Glutamatergic neuron (in vitro differentiated cells): ENCODE results near the gene TANGO2. TPM values are rescaled to one million over a fixed set of nuclear protein-coding genes. Genes with fewer than 3 reads are reported as not detected.

Source experiments
- DNase-seq: peaks from one replicate; pipeline ENCODE4 v3.0.0; 2022
- H3K27ac Mint-ChIP-seq: one replicate; pipeline ENCODE4 v1.8.0; 2020; ENCODE audit warnings: mild to moderate bottlenecking, mixed read lengths, inconsistent platforms; ENCODE audit not compliant: unreplicated experiment
- H3K27me3 Mint-ChIP-seq: one replicate; pipeline ENCODE4 v1.8.0; 2020; ENCODE audit warnings: mild to moderate bottlenecking, moderate library complexity, mixed read lengths, inconsistent platforms; ENCODE audit not compliant: unreplicated experiment
- H3K36me3 Mint-ChIP-seq: one replicate; pipeline ENCODE4 v1.8.0; 2020; ENCODE audit warnings: mild to moderate bottlenecking, mixed read lengths, inconsistent platforms; ENCODE audit not compliant: unreplicated experiment
- H3K4me1 Mint-ChIP-seq: one replicate; pipeline ENCODE4 v1.8.0; 2020; ENCODE audit warnings: mild to moderate bottlenecking, low read depth, mixed read lengths, inconsistent platforms; ENCODE audit not compliant: unreplicated experiment
- H3K4me3 Mint-ChIP-seq: one replicate; pipeline ENCODE4 v1.8.0; 2020; ENCODE audit warnings: mild to moderate bottlenecking, mixed read lengths, inconsistent platforms; ENCODE audit not compliant: unreplicated experiment
- H3K9me3 Mint-ChIP-seq: one replicate; pipeline ENCODE4 v1.8.0; 2020; ENCODE audit warnings: mild to moderate bottlenecking, moderate library complexity, mixed read lengths, inconsistent platforms; ENCODE audit not compliant: unreplicated experiment
- total RNA-seq: library from RNA; stranded (reverse); fragmentation: NEBNext Ultra II Directional; extraction: Animal tissue kit (Norgen Biotek cat#: 25700); gene quantifications from one replicate; pipeline ENCODE4 v1.2.1, GENCODE V29; 2021; ENCODE audit not compliant: unreplicated experiment
- TF ChIP-seq, protein P1 (sequence below): fragments of 200-600 bp; sonication (generic); IDR thresholded peaks from one replicate; pipeline ENCODE4 v1.5.0; 2021; ENCODE audit not compliant: partially characterized antibody, unreplicated experiment

TANGO2 gene
- total RNA-seq, 1 donor from 2014 or later, result 31.8 TPM

DNA sequence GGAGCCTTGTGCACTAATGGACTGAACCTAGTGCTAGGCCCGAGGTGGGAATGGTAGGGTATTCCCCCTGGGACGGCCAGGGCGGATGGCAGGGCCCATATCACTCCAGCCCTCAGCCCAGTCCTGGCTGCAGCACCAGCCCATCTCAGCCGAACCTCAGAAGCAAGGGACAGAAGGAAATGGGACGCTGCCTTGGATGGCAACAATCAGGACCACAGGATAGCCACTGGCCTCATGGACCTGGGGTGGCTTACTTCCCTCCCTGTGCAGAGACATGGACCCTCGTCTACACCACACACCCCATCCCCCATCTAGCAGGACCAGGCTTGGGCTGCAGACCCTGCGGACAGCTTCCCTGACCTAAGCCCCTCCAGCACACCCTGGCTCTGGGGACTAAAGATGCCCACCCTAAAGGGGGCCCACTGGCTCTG, 28.4 kb upstream of the TANGO2 start:
- DNase-seq, result no peak
- Mint-ChIP-seq H3K4me1 (peaks cover 18% of the 10 kb centered on the region), H3K4me3 (no peak overlapping the region), H3K27ac (no peak overlapping the region), H3K9me3 (peaks cover 2% of the 10 kb centered on the region), H3K27me3 (peaks cover 3% of the 10 kb centered on the region), H3K36me3 (no peaks in the 10 kb centered on the region)
- TF ChIP-seq, protein P1, sequence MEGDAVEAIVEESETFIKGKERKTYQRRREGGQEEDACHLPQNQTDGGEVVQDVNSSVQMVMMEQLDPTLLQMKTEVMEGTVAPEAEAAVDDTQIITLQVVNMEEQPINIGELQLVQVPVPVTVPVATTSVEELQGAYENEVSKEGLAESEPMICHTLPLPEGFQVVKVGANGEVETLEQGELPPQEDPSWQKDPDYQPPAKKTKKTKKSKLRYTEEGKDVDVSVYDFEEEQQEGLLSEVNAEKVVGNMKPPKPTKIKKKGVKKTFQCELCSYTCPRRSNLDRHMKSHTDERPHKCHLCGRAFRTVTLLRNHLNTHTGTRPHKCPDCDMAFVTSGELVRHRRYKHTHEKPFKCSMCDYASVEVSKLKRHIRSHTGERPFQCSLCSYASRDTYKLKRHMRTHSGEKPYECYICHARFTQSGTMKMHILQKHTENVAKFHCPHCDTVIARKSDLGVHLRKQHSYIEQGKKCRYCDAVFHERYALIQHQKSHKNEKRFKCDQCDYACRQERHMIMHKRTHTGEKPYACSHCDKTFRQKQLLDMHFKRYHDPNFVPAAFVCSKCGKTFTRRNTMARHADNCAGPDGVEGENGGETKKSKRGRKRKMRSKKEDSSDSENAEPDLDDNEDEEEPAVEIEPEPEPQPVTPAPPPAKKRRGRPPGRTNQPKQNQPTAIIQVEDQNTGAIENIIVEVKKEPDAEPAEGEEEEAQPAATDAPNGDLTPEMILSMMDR, result no peak

DNA sequence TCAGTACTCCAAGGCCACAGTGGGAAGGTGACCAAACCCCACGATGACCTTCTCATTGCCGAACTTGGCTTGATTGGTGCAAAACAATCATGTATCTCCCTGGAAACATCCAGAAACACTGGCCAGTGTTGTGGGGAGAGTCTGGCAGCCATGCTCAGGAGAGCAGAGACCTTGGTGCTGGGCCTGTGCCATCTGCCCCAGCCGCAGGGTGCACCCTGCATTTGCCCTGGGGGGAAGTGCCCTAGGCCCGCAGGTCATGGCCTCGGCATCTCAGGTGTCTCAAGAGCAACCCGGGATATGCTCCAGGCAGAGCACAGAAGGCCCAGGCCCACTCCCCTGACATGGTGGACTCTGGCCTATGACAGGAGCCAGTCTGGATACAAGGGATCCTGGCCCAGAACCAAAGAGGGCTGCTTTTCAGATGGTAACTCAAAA, 28.0 kb upstream of the TANGO2 start:
- Mint-ChIP-seq H3K36me3 (no peaks in the 10 kb centered on the region), H3K9me3 (peaks cover 2% of the 10 kb centered on the region), H3K27me3 (peaks cover 3% of the 10 kb centered on the region), H3K4me1 (peaks cover 18% of the 10 kb centered on the region), H3K4me3 (no peak overlapping the region), H3K27ac (no peak overlapping the region)
- TF ChIP-seq, protein P1, result no peak
- DNase-seq, result no peak

DNA sequence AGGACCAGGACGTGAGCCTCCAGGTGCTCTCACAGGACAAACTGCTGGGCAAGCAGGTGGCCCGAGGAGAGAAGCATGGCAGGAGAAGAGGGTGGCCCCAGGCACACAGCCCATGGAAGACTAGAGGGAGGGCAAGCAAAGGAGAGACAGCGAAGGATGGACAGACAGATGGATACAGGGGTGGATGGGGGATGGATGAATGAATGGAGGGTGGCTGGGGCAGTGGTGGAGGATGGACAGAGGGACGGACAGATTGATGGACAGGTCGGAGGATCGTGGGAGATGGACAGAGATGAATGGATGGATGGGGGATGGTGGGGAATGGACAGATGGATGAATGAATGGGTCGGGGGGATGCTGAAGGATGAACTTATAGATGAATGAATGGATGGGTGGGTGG, 27.0 kb upstream of the TANGO2 start:
- no peak overlapping the region for H3K27ac Mint-ChIP-seq
- peaks cover 23% of the 10 kb centered on the region for H3K4me1 Mint-ChIP-seq
- peaks cover 3% of the 10 kb centered on the region for H3K27me3 Mint-ChIP-seq
- H3K36me3 Mint-ChIP-seq, result no peaks in the 10 kb centered on the region
- H3K9me3 Mint-ChIP-seq, result peaks cover 2% of the 10 kb centered on the region
- no peak for DNase-seq
- H3K4me3 Mint-ChIP-seq, result no peak overlapping the region
- TF ChIP-seq, protein P1, result no peak

DNA sequence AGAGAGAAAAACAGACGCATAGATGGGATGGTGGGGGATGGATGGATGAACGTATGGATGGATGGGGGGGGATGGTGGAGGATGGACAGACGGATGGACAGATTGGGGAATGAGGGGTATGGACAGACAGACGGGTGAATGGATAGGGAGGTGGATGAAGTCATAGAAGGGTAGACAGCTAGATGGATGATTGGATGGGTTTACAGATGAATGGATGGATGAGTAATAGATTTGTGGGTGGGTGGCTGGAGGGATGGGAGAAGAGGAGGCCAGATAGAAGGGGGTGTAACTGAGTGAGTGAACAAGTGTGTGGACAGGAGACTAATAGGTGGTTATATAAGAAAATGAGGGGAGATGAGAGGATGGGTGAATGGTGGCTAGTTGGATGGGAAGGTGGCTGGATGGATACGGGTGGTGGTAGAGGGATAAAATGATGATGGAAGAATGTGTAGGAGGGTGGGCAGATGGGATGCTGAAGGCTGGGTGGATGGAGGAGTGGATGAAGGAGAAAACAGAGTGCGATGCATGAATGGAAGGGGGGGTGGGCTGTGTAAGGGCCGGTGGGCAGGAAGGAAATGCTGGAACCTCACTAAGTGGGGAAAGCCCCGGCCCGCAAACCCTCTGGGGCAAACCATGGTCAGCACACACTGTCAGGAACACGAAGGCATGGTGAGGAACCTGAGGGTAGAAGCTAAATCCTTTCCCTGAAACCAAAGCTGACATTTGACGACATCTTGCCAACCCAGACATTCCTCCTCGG, 25.9 kb upstream of the TANGO2 start:
- Mint-ChIP-seq H3K4me3 (no peak overlapping the region), H3K9me3 (peaks cover 2% of the 10 kb centered on the region), H3K4me1 (peaks cover 27% of the 10 kb centered on the region), H3K36me3 (no peaks in the 10 kb centered on the region), H3K27me3 (peaks cover 3% of the 10 kb centered on the region), H3K27ac (no peak overlapping the region)
- TF ChIP-seq, protein P1, result no peak
- DNase-seq, result no peak

DNA sequence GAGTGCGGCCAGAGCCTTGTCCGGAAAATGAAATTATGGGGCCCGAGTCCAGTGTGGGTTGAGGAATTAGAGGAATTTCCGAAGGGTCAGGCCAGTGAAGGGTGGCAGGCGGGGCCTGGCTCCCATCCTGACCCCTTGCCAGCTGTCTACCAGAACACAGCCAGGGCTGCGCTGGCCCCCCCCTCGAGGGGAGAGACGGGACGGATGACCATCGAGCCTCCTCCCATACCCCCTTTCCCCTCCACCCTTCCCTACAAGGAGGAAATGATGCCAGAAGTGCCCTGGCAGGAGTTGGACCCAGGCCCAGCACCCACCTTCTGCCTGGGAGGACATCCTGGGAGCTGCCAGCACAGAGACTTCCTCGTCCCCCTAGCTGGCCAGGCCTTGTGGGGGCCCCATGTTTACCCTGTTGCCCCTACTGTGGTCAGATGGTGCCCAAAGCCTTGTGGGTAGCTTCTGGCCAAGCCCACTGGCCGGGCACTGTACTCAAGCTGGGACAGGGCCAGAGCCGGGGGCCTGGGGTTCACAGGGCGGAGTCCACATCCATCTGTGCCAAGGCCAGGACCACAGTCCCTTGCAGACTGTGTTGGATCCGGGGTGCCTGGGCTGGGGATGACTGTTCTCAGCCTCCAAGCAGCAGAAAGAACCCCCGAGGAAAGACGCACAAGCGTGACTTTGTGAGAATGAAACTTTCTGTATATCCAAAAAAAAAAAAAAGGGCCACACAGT, 25.1 kb upstream of the TANGO2 start:
- H3K27me3 Mint-ChIP-seq, result peaks cover 1% of the 10 kb centered on the region

More for the DNA sequence above, 25.1 kb upstream of the TANGO2 start:
- TF ChIP-seq, protein P1, result no peak
- no peak overlapping the region for H3K4me3 Mint-ChIP-seq
- H3K27ac Mint-ChIP-seq, result no peak overlapping the region
- H3K4me1 Mint-ChIP-seq, result peaks cover 32% of the 10 kb centered on the region
- H3K36me3 Mint-ChIP-seq, result no peaks in the 10 kb centered on the region
- peaks cover 2% of the 10 kb centered on the region for H3K9me3 Mint-ChIP-seq
- DNase-seq, result no peak
